ENCODE measurements around the gene PNMA3. TPM values are rescaled to one million over a fixed set of nuclear protein-coding genes. Genes with fewer than 3 reads are reported as not detected.
"Not testable (repeated sequence)": the region's sequence is repeated elsewhere in the genome, so short reads cannot be mapped to it uniquely, and the experiment has no call there.

PNMA3 gene
- total and polyA plus RNA-seq, 4 donors = 15.8 to 63.7 (median 37.7) TPM

- H3K27me3 ChIP-seq (ENCODE audit: control insufficient read depth, insufficient read depth, low read length); DNase-seq (ENCODE audit: low read depth in 4 of 6, low spot score in 6 of 6); H3K27ac ChIP-seq (ENCODE audit: low read depth, low read length); H3K4me3 ChIP-seq (ENCODE audit: low read depth, low read length); H3K9me3 ChIP-seq (ENCODE audit: control insufficient read depth, insufficient read depth, low read length): not testable (repeated sequence)
- Histone ChIP-seq H3K4me1 (ENCODE audit: control insufficient read depth, insufficient read depth, low read length) (peaks cover 12% of the 10 kb centered on the region), H3K36me3 (ENCODE audit: control insufficient read depth, insufficient read depth, low read length) (peaks cover 12% of the 10 kb centered on the region)
- no CpG with 5 or more reads among the region's 76 CpGs for WGBS (ENCODE audit: insufficient coverage)
These were observed 15.8 kb downstream of the PNMA3 start, which contains the start of gene PNMA6A for GRCh38 chrX:153071909-153072583. Gene PNMA6A (plus strand): TSS chrX:153072454. CDS start chrX:153073063, 609 bp downstream.

GRCh38 chrX:153073331-153073730 lies 17.1 kb downstream of the PNMA3 start:
- no CpG with 5 or more reads among the region's 29 CpGs for WGBS (ENCODE audit: insufficient coverage)
- DNase-seq (ENCODE audit: low read depth in 4 of 6, low spot score in 6 of 6) = not testable (repeated sequence)

GRCh38 chrX:153074262-153074899 lies 18.1 kb downstream of the PNMA3 start:
- WGBS (ENCODE audit: insufficient coverage) = 80% methylated on average over 13 of the region's 24 CpGs
- Histone ChIP-seq H3K36me3 (ENCODE audit: control insufficient read depth, insufficient read depth, low read length) (peaks cover 12% of the 10 kb centered on the region), H3K4me3 (ENCODE audit: low read depth, low read length) (no peak overlapping the region), H3K9me3 (ENCODE audit: control insufficient read depth, insufficient read depth, low read length) (no peaks in the 10 kb centered on the region), H3K27me3 (ENCODE audit: control insufficient read depth, insufficient read depth, low read length) (no peaks in the 10 kb centered on the region), H3K4me1 (ENCODE audit: control insufficient read depth, insufficient read depth, low read length) (peaks cover 12% of the 10 kb centered on the region), H3K27ac (ENCODE audit: low read depth, low read length) (no peak overlapping the region)
- DNase-seq (ENCODE audit: low read depth in 4 of 6, low spot score in 6 of 6) = no peak

More at GRCh38 chrX:153073331-153073730, 17.1 kb downstream of the PNMA3 start:
- not testable (repeated sequence) for H3K9me3 ChIP-seq (ENCODE audit: control insufficient read depth, insufficient read depth, low read length); H3K27ac ChIP-seq (ENCODE audit: low read depth, low read length); H3K27me3 ChIP-seq (ENCODE audit: control insufficient read depth, insufficient read depth, low read length); H3K4me3 ChIP-seq (ENCODE audit: low read depth, low read length)
- H3K36me3 ChIP-seq (ENCODE audit: control insufficient read depth, insufficient read depth, low read length) = peaks cover 12% of the 10 kb centered on the region
- peaks cover 12% of the 10 kb centered on the region for H3K4me1 ChIP-seq (ENCODE audit: control insufficient read depth, insufficient read depth, low read length)

GRCh38 chrX:153074935-153075334 lies 18.7 kb downstream of the PNMA3 start:
- DNase-seq (ENCODE audit: low read depth in 4 of 6, low spot score in 6 of 6) = no peak
- Histone ChIP-seq H3K4me3 (ENCODE audit: low read depth, low read length) (no peak overlapping the region), H3K27me3 (ENCODE audit: control insufficient read depth, insufficient read depth, low read length) (no peaks in the 10 kb centered on the region), H3K36me3 (ENCODE audit: control insufficient read depth, insufficient read depth, low read length) (peaks cover 12% of the 10 kb centered on the region), H3K9me3 (ENCODE audit: control insufficient read depth, insufficient read depth, low read length) (no peaks in the 10 kb centered on the region), H3K4me1 (ENCODE audit: control insufficient read depth, insufficient read depth, low read length) (peaks cover 12% of the 10 kb centered on the region), H3K27ac (ENCODE audit: low read depth, low read length) (no peak overlapping the region)
- WGBS (ENCODE audit: insufficient coverage) = 81% methylated on average over 8 of the region's 11 CpGs

GRCh38 chrX:153075366-153075765 lies 19.1 kb downstream of the PNMA3 start:
- Histone ChIP-seq H3K9me3 (ENCODE audit: control insufficient read depth, insufficient read depth, low read length) (no peaks in the 10 kb centered on the region), H3K27me3 (ENCODE audit: control insufficient read depth, insufficient read depth, low read length) (no peaks in the 10 kb centered on the region), H3K36me3 (ENCODE audit: control insufficient read depth, insufficient read depth, low read length) (peaks cover 12% of the 10 kb centered on the region), H3K27ac (ENCODE audit: low read depth, low read length) (no peak overlapping the region), H3K4me3 (ENCODE audit: low read depth, low read length) (no peak overlapping the region), H3K4me1 (ENCODE audit: control insufficient read depth, insufficient read depth, low read length) (peaks cover 12% of the 10 kb centered on the region)
- DNase-seq (ENCODE audit: low read depth in 4 of 6, low spot score in 6 of 6) = no peak
- WGBS (ENCODE audit: insufficient coverage) = 80% methylated on average over 1 of the region's 14 CpGs

- peaks cover 12% of the 10 kb centered on the region for H3K4me1 ChIP-seq (ENCODE audit: control insufficient read depth, insufficient read depth, low read length)
- H3K4me3 ChIP-seq (ENCODE audit: low read depth, low read length); H3K9me3 ChIP-seq (ENCODE audit: control insufficient read depth, insufficient read depth, low read length); H3K27me3 ChIP-seq (ENCODE audit: control insufficient read depth, insufficient read depth, low read length); DNase-seq (ENCODE audit: low read depth in 4 of 6, low spot score in 6 of 6); H3K27ac ChIP-seq (ENCODE audit: low read depth, low read length): not testable (repeated sequence)
- H3K36me3 ChIP-seq (ENCODE audit: control insufficient read depth, insufficient read depth, low read length) = peaks cover 12% of the 10 kb centered on the region
- no CpG with 5 or more reads among the region's 76 CpGs for WGBS (ENCODE audit: insufficient coverage)
These were observed 21.3 kb downstream of the PNMA3 start for GRCh38 chrX:153077437-153078135.

- H3K9me3 ChIP-seq (ENCODE audit: control insufficient read depth, insufficient read depth, low read length) = not testable (repeated sequence)
These were observed 27.1 kb downstream of the PNMA3 start for GRCh38 chrX:153083238-153083923.

GRCh38 chrX:153102418-153102817 lies 46.1 kb downstream of the PNMA3 start:
- Histone ChIP-seq H3K9me3 (ENCODE audit: control insufficient read depth, insufficient read depth, low read length) (peaks cover 1% of the 10 kb centered on the region), H3K4me3 (ENCODE audit: low read depth, low read length) (no peak overlapping the region), H3K4me1 (ENCODE audit: control insufficient read depth, insufficient read depth, low read length) (no peaks in the 10 kb centered on the region), H3K36me3 (ENCODE audit: control insufficient read depth, insufficient read depth, low read length) (no peaks in the 10 kb centered on the region), H3K27ac (ENCODE audit: low read depth, low read length) (no peak overlapping the region), H3K27me3 (ENCODE audit: control insufficient read depth, insufficient read depth, low read length) (no peaks in the 10 kb centered on the region)
- DNase-seq (ENCODE audit: low read depth in 4 of 6, low spot score in 6 of 6) = no peak
- WGBS (ENCODE audit: insufficient coverage) = 58% methylated on average over 3 of the region's 3 CpGs

More at GRCh38 chrX:153083238-153083923, 27.1 kb downstream of the PNMA3 start:
- not testable (repeated sequence) for H3K27ac ChIP-seq (ENCODE audit: low read depth, low read length); DNase-seq (ENCODE audit: low read depth in 4 of 6, low spot score in 6 of 6); H3K36me3 ChIP-seq (ENCODE audit: control insufficient read depth, insufficient read depth, low read length); H3K27me3 ChIP-seq (ENCODE audit: control insufficient read depth, insufficient read depth, low read length); H3K4me3 ChIP-seq (ENCODE audit: low read depth, low read length); H3K4me1 ChIP-seq (ENCODE audit: control insufficient read depth, insufficient read depth, low read length)
- no CpG with 5 or more reads among the region's 23 CpGs for WGBS (ENCODE audit: insufficient coverage)

- no CpG with 5 or more reads among the region's 1 CpG for WGBS (ENCODE audit: insufficient coverage)
- H3K36me3 ChIP-seq (ENCODE audit: control insufficient read depth, insufficient read depth, low read length); H3K9me3 ChIP-seq (ENCODE audit: control insufficient read depth, insufficient read depth, low read length); H3K27ac ChIP-seq (ENCODE audit: low read depth, low read length); H3K4me3 ChIP-seq (ENCODE audit: low read depth, low read length); DNase-seq (ENCODE audit: low read depth in 4 of 6, low spot score in 6 of 6); H3K27me3 ChIP-seq (ENCODE audit: control insufficient read depth, insufficient read depth, low read length); H3K4me1 ChIP-seq (ENCODE audit: control insufficient read depth, insufficient read depth, low read length): not testable (repeated sequence)
These were observed 48.7 kb downstream of the PNMA3 start for GRCh38 chrX:153104959-153105358.
